WTC11 (cell line): ENCODE results near the gene CAMTA1. TPM values are rescaled to one million over a fixed set of nuclear protein-coding genes. Genes with fewer than 3 reads are reported as not detected.

Experiments used
- ATAC-seq: fragments of 200-7000 bp; cut with Tn5 transposase; 2 replicates; pipeline ENCODE4 v1.10.0; 2021; ENCODE audit warnings: mild to moderate bottlenecking, moderate library complexity
- CTCF ChIA-PET: fragments of 300-600 bp; sonication (Branson Sonifier 250); formaldehyde crosslinking; loops from one replicate; lab custom pipeline; 2021; ENCODE audit warnings: antibody characterized with exemption; lab: Charles Lee
- POLR2A ChIA-PET: fragments of 350-600 bp; sonication (Branson Sonifier 250); formaldehyde crosslinking; loops from one replicate; lab custom pipeline; 2021; ENCODE audit warnings: antibody characterized with exemption; lab: Charles Lee
- DNase-seq: peaks from one replicate; pipeline ENCODE4 v3.0.0; 2021; ENCODE audit warnings: low spot score
- H3K27ac Mint-ChIP-seq: 2 replicates; pipeline ENCODE4 v1.8.0; 2021; ENCODE audit warnings: mixed read lengths
- H3K27me3 Mint-ChIP-seq: 2 replicates; pipeline ENCODE4 v1.8.0; 2021; ENCODE audit warnings: low read depth, mild to moderate bottlenecking, moderate library complexity, mixed read lengths
- H3K36me3 Mint-ChIP-seq: 2 replicates; pipeline ENCODE4 v1.8.0; 2021; ENCODE audit warnings: mixed read lengths
- H3K4me1 Mint-ChIP-seq: 2 replicates; pipeline ENCODE4 v1.8.0; 2022; ENCODE audit warnings: mixed read lengths
- H3K4me3 Mint-ChIP-seq: 2 replicates; pipeline ENCODE4 v1.8.0; 2021; ENCODE audit warnings: mild to moderate bottlenecking, moderate library complexity, mixed read lengths
- H3K9me3 Mint-ChIP-seq: 2 replicates; pipeline ENCODE4 v1.8.0; 2021; ENCODE audit warnings: mixed read lengths
- CBFB ChIP-seq: sonication (generic); formaldehyde crosslinking; IDR thresholded peaks from 2 replicates; pipeline ENCODE4 v1.8.1; 2022; ENCODE audit warnings: mild to moderate bottlenecking, low read depth, missing genetic modification reagents
- GABPB1 ChIP-seq: sonication (generic); formaldehyde crosslinking; IDR thresholded peaks from 2 replicates; pipeline ENCODE4 v1.8.1; 2023; ENCODE audit warnings: mild to moderate bottlenecking, missing genetic modification reagents
- GRHL2 ChIP-seq: fragments of 250-450 bp; sonication (Bioruptor Pico); IDR thresholded peaks from 2 replicates; pipeline ENCODE4 v1.8.0; 2022; ENCODE audit warnings: mild to moderate bottlenecking, moderate library complexity; ENCODE audit not compliant: insufficient replicate concordance, severe bottlenecking
- GTF2I ChIP-seq: fragments of 250-450 bp; sonication (Bioruptor Pico); conservative IDR thresholded peaks from 2 replicates; pipeline ENCODE4 v1.4.0; 2021; ENCODE audit warnings: mild to moderate bottlenecking
- IRF2 ChIP-seq: sonication (generic); formaldehyde crosslinking; IDR thresholded peaks from 2 replicates; pipeline ENCODE4 v1.8.0; 2022; ENCODE audit warnings: low read depth, missing genetic modification reagents, borderline replicate concordance
- NFYB ChIP-seq: sonication (generic); formaldehyde crosslinking; conservative IDR thresholded peaks from 2 replicates; pipeline ENCODE4 v1.8.0; 2022; ENCODE audit warnings: low read depth, missing genetic modification reagents
- SP1 ChIP-seq: sonication (generic); formaldehyde crosslinking; conservative IDR thresholded peaks from 2 replicates; pipeline ENCODE4 v1.8.1; 2022; ENCODE audit warnings: missing genetic modification reagents
- ZNF416 ChIP-seq: fragments of 250-450 bp; sonication (Bioruptor Pico); IDR thresholded peaks from 2 replicates; pipeline ENCODE4 v1.9.0; 2021; ENCODE audit warnings: mild to moderate bottlenecking, inconsistent platforms
- total RNA-seq: library from RNA; stranded (reverse); gene quantifications from 3 replicates; pipeline ENCODE4 v1.2.3, GENCODE V29; 2021
- TF ChIP-seq, protein P1 (sequence below): fragments of 250-450 bp; sonication (Bioruptor Pico); conservative IDR thresholded peaks from 2 replicates; pipeline ENCODE4 v1.9.0; 2021; ENCODE audit warnings: mild to moderate bottlenecking
- TF ChIP-seq, protein P2 (sequence below): sonication (generic); formaldehyde crosslinking; IDR thresholded peaks from 2 replicates; pipeline ENCODE4 v1.8.0; 2022; ENCODE audit warnings: mild to moderate bottlenecking, missing genetic modification reagents
- TF ChIP-seq, protein P3 (sequence below): sonication (generic); formaldehyde crosslinking; conservative IDR thresholded peaks from 2 replicates; pipeline ENCODE4 v1.8.1; 2022; ENCODE audit warnings: mild to moderate bottlenecking, missing genetic modification reagents
- TF ChIP-seq, protein P4 (sequence below): fragments of 250-450 bp; sonication (Bioruptor Pico); IDR thresholded peaks from 2 replicates; pipeline ENCODE4 v1.9.0; 2021; ENCODE audit warnings: mild to moderate bottlenecking
- TF ChIP-seq, protein P5 (sequence below): sonication (generic); formaldehyde crosslinking; IDR thresholded peaks from 2 replicates; pipeline ENCODE4 v1.8.0; 2022; ENCODE audit warnings: mild to moderate bottlenecking, missing genetic modification reagents
- TF ChIP-seq, protein P6 (sequence below): sonication (generic); formaldehyde crosslinking; IDR thresholded peaks from 2 replicates; pipeline ENCODE4 v1.8.0; 2022; ENCODE audit warnings: mild to moderate bottlenecking, missing genetic modification reagents
- TF ChIP-seq, protein P7 (sequence below): sonication (generic); formaldehyde crosslinking; IDR thresholded peaks from 2 replicates; pipeline ENCODE4 v1.8.0; 2022; ENCODE audit warnings: mild to moderate bottlenecking, missing genetic modification reagents
- TF ChIP-seq, protein P8 (sequence below): fragments of 200-600 bp; IDR thresholded peaks from 2 replicates; pipeline ENCODE4 v1.8.0; 2022; ENCODE audit warnings: antibody characterized with exemption
- TF ChIP-seq, protein P9 (sequence below): fragments of 250-450 bp; sonication (Bioruptor Pico); IDR thresholded peaks from 2 replicates; pipeline ENCODE4 v1.9.0; 2021; ENCODE audit warnings: mild to moderate bottlenecking, borderline replicate concordance

CAMTA1 gene
- total RNA-seq, 1 experiment from 2014 or later = 86.4 TPM

DNA sequence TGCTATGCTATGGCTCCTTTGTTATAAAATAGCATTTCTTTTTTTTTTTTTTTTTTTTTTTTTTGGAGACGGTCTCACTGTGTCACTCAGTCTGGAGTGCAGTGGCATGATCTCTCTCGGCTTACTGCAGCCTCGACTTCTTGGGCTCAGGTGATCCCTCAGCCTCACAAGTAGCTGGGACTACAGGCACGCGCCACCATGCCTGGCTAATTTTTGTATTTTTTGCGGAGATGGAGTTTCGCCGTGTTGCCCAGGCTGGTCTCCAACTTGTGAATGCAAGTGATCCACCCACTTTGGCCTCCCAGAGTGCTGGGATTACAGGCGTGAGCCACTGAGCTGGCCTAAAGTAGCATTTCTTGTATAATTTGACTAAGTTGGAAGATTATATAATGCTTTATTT lies 10.8 kb downstream of the CAMTA1 start:
- Mint-ChIP-seq H3K27ac (0 out of 2 replicates have a peak overlapping the region, but pooled peaks have one; percentile 19), H3K36me3 (0 out of 2 replicates have a peak, but pooled peaks cover 4% of the 10 kb centered on the region), H3K4me3 (no peak overlapping the region), H3K9me3 (no peaks in the 10 kb centered on the region), H3K4me1 (peaks cover 22% of the 10 kb centered on the region), H3K27me3 (no peaks in the 10 kb centered on the region)
- CTCF ChIA-PET = interaction anchor here (0.6 to 0.7 kb wide), 3 partner anchors 116 to 412 kb away, joined by 3 read pairs; no protein-coding TSS in a partner anchor
- DNase-seq = no peak
- POLR2A ChIA-PET = no interaction called here
- ATAC-seq = no peak
- no peak for TF ChIP-seq NFYB (CRISPR knock-in tag)
- TF ChIP-seq, protein P1, sequence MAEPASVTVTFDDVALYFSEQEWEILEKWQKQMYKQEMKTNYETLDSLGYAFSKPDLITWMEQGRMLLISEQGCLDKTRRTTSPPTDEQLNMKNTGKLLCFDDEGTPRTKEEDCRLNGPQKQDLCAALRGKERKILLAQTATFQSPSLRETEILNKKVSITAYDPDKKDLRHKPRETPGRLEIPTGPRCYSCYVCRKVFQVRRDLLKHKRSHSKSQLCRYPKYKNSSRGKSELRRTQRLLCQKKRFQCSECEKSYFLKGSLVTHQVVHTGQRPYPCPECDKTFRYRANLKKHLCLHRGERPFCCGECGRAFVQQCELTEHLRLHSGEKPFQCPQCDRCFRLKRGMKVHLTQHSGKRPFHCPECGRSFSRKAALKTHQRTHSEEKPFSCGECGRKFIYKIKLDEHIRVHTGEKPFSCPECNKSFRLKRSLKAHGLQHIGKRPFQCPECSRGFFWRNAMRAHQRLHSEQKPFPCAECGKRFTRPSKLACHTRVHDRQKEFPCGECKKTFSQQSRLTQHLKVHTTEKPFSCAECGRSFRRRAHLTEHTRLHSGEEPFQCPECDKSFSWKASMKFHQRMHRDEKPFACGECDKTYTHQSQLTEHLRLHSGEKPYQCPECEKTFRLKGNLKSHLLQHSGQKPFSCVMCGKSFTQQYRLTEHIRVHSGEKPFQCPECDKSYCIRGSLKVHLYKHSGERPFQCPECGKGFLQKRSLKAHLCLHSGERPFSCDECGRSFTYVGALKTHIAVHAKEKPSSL (CRISPR knock-in tag) = no peak
- TF ChIP-seq IRF2 (CRISPR knock-in tag) = no peak
- TF ChIP-seq, protein P2, sequence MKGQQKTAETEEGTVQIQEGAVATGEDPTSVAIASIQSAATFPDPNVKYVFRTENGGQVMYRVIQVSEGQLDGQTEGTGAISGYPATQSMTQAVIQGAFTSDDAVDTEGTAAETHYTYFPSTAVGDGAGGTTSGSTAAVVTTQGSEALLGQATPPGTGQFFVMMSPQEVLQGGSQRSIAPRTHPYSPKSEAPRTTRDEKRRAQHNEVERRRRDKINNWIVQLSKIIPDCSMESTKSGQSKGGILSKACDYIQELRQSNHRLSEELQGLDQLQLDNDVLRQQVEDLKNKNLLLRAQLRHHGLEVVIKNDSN (CRISPR knock-in tag) = no peak
- TF ChIP-seq, protein P3, sequence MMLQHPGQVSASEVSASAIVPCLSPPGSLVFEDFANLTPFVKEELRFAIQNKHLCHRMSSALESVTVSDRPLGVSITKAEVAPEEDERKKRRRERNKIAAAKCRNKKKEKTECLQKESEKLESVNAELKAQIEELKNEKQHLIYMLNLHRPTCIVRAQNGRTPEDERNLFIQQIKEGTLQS = no peak
- TF ChIP-seq GRHL2 = no peak
- TF ChIP-seq, protein P4, sequence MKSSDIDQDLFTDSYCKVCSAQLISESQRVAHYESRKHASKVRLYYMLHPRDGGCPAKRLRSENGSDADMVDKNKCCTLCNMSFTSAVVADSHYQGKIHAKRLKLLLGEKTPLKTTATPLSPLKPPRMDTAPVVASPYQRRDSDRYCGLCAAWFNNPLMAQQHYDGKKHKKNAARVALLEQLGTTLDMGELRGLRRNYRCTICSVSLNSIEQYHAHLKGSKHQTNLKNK (CRISPR knock-in tag) = no peak
- TF ChIP-seq, protein P5, sequence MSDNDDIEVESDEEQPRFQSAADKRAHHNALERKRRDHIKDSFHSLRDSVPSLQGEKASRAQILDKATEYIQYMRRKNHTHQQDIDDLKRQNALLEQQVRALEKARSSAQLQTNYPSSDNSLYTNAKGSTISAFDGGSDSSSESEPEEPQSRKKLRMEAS (CRISPR knock-in tag) = no peak
- TF ChIP-seq, protein P6, sequence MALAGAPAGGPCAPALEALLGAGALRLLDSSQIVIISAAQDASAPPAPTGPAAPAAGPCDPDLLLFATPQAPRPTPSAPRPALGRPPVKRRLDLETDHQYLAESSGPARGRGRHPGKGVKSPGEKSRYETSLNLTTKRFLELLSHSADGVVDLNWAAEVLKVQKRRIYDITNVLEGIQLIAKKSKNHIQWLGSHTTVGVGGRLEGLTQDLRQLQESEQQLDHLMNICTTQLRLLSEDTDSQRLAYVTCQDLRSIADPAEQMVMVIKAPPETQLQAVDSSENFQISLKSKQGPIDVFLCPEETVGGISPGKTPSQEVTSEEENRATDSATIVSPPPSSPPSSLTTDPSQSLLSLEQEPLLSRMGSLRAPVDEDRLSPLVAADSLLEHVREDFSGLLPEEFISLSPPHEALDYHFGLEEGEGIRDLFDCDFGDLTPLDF = no peak
- TF ChIP-seq, protein P7, sequence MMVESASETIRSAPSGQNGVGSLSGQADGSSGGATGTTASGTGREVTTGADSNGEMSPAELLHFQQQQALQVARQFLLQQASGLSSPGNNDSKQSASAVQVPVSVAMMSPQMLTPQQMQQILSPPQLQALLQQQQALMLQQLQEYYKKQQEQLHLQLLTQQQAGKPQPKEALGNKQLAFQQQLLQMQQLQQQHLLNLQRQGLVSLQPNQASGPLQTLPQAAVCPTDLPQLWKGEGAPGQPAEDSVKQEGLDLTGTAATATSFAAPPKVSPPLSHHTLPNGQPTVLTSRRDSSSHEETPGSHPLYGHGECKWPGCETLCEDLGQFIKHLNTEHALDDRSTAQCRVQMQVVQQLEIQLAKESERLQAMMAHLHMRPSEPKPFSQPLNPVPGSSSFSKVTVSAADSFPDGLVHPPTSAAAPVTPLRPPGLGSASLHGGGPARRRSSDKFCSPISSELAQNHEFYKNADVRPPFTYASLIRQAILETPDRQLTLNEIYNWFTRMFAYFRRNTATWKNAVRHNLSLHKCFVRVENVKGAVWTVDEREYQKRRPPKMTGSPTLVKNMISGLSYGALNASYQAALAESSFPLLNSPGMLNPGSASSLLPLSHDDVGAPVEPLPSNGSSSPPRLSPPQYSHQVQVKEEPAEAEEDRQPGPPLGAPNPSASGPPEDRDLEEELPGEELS = no peak
- TF ChIP-seq GABPB1 (CRISPR knock-in tag) = no peak
- TF ChIP-seq, protein P8, sequence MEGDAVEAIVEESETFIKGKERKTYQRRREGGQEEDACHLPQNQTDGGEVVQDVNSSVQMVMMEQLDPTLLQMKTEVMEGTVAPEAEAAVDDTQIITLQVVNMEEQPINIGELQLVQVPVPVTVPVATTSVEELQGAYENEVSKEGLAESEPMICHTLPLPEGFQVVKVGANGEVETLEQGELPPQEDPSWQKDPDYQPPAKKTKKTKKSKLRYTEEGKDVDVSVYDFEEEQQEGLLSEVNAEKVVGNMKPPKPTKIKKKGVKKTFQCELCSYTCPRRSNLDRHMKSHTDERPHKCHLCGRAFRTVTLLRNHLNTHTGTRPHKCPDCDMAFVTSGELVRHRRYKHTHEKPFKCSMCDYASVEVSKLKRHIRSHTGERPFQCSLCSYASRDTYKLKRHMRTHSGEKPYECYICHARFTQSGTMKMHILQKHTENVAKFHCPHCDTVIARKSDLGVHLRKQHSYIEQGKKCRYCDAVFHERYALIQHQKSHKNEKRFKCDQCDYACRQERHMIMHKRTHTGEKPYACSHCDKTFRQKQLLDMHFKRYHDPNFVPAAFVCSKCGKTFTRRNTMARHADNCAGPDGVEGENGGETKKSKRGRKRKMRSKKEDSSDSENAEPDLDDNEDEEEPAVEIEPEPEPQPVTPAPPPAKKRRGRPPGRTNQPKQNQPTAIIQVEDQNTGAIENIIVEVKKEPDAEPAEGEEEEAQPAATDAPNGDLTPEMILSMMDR = no peak
- TF ChIP-seq ZNF416 (CRISPR knock-in tag) = no peak
- TF ChIP-seq SP1 (CRISPR knock-in tag) = no peak
- TF ChIP-seq GTF2I = no peak
- no peak for TF ChIP-seq CBFB (CRISPR knock-in tag)
- TF ChIP-seq, protein P9, sequence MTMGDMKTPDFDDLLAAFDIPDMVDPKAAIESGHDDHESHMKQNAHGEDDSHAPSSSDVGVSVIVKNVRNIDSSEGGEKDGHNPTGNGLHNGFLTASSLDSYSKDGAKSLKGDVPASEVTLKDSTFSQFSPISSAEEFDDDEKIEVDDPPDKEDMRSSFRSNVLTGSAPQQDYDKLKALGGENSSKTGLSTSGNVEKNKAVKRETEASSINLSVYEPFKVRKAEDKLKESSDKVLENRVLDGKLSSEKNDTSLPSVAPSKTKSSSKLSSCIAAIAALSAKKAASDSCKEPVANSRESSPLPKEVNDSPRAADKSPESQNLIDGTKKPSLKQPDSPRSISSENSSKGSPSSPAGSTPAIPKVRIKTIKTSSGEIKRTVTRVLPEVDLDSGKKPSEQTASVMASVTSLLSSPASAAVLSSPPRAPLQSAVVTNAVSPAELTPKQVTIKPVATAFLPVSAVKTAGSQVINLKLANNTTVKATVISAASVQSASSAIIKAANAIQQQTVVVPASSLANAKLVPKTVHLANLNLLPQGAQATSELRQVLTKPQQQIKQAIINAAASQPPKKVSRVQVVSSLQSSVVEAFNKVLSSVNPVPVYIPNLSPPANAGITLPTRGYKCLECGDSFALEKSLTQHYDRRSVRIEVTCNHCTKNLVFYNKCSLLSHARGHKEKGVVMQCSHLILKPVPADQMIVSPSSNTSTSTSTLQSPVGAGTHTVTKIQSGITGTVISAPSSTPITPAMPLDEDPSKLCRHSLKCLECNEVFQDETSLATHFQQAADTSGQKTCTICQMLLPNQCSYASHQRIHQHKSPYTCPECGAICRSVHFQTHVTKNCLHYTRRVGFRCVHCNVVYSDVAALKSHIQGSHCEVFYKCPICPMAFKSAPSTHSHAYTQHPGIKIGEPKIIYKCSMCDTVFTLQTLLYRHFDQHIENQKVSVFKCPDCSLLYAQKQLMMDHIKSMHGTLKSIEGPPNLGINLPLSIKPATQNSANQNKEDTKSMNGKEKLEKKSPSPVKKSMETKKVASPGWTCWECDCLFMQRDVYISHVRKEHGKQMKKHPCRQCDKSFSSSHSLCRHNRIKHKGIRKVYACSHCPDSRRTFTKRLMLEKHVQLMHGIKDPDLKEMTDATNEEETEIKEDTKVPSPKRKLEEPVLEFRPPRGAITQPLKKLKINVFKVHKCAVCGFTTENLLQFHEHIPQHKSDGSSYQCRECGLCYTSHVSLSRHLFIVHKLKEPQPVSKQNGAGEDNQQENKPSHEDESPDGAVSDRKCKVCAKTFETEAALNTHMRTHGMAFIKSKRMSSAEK (CRISPR knock-in tag) = no peak
